ENCODE data around the gene AAGAB. TPM values are rescaled to one million over a fixed set of nuclear protein-coding genes. Genes with fewer than 3 reads are reported as not detected.

AAGAB gene
- total RNA-seq, 2 donors from 2014 or later: 57.6 to 58.3 TPM

GRCh38 chr15:67186226-67186649 is 68.2 kb downstream of the AAGAB start:
- no peaks in the 10 kb centered on the region for H3K27me3 ChIP-seq
- intact Hi-C loops (cut with DNase I): no loop called here
- H3K4me3 ChIP-seq: no peak overlapping the region
- H3K9ac ChIP-seq (ENCODE audit: low read depth in 2 of 2, low read length in 2 of 2): no peak overlapping the region
- H3K36me3 ChIP-seq: peaks cover 8% of the 10 kb centered on the region
- TF ChIP-seq CTCF (IDR thresholded peaks at IDR 0.05): no peak
- peak; percentile 47 for DNase-seq
- H3K4me1 ChIP-seq: no peaks in the 10 kb centered on the region
- no peak overlapping the region for H3K27ac ChIP-seq
- no peaks in the 10 kb centered on the region for H3K9me3 ChIP-seq

DNA sequence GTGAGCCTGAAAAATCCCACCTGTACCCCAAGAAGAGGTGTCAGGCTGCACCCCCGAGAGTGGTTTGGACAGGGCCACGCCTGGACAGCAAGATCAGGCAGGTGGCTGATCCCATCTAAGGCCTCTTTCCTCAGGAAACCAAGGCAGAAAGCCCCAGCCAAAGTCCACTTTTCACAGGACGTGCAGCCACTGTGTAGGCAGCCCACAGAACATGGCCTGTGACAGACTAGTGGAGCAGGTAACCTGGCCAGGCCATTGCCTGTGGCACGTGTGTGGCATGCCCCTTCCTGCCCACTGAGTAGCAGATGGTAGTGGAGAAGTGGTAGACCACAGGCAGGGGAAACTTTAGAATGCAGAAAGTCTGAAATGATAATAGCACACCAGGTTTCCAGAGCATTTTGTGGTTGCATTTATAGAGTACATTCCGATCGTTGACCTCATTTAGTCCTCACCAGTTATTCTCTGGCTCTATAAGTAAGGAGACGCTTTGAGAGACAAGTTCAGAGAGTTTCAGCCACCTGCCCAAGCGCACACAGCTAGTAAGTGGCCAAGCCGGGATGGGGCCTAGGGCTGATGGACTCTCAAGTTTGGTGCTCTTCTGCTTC is 68.7 kb downstream of the AAGAB start:
- Histone ChIP-seq H3K36me3 (peaks cover 8% of the 10 kb centered on the region), H3K4me1 (no peaks in the 10 kb centered on the region), H3K27ac (no peak overlapping the region), H3K4me3 (no peak overlapping the region), H3K9me3 (no peaks in the 10 kb centered on the region), H3K9ac (ENCODE audit: low read depth in 2 of 2, low read length in 2 of 2) (no peak overlapping the region), H3K27me3 (no peaks in the 10 kb centered on the region)
- no peak for TF ChIP-seq CTCF (IDR thresholded peaks at IDR 0.05)
- intact Hi-C loops (cut with DNase I): no loop called here
- no peak for DNase-seq

GRCh38 chr15:67185051-67185450 is 69.4 kb downstream of the AAGAB start:
- H3K27ac ChIP-seq: no peak overlapping the region
- no peak overlapping the region for H3K9ac ChIP-seq (ENCODE audit: low read depth in 2 of 2, low read length in 2 of 2)
- no peaks in the 10 kb centered on the region for H3K27me3 ChIP-seq
- intact Hi-C loops (cut with DNase I): no loop called here
- peaks cover 8% of the 10 kb centered on the region for H3K36me3 ChIP-seq
- H3K4me1 ChIP-seq: no peaks in the 10 kb centered on the region
- no peaks in the 10 kb centered on the region for H3K9me3 ChIP-seq
- no peak for TF ChIP-seq CTCF (IDR thresholded peaks at IDR 0.05)
- H3K4me3 ChIP-seq: no peak overlapping the region
- no peak for DNase-seq

GRCh38 chr15:67184208-67184925 is 70.1 kb downstream of the AAGAB start:
- DNase-seq: no peak
- Histone ChIP-seq H3K27ac (no peak overlapping the region), H3K4me3 (no peak overlapping the region), H3K9ac (ENCODE audit: low read depth in 2 of 2, low read length in 2 of 2) (no peak overlapping the region), H3K36me3 (peaks cover 8% of the 10 kb centered on the region), H3K27me3 (no peaks in the 10 kb centered on the region), H3K4me1 (no peaks in the 10 kb centered on the region), H3K9me3 (no peaks in the 10 kb centered on the region)
- TF ChIP-seq CTCF (IDR thresholded peaks at IDR 0.05): no peak
- intact Hi-C loops (cut with DNase I): no loop called here

DNA sequence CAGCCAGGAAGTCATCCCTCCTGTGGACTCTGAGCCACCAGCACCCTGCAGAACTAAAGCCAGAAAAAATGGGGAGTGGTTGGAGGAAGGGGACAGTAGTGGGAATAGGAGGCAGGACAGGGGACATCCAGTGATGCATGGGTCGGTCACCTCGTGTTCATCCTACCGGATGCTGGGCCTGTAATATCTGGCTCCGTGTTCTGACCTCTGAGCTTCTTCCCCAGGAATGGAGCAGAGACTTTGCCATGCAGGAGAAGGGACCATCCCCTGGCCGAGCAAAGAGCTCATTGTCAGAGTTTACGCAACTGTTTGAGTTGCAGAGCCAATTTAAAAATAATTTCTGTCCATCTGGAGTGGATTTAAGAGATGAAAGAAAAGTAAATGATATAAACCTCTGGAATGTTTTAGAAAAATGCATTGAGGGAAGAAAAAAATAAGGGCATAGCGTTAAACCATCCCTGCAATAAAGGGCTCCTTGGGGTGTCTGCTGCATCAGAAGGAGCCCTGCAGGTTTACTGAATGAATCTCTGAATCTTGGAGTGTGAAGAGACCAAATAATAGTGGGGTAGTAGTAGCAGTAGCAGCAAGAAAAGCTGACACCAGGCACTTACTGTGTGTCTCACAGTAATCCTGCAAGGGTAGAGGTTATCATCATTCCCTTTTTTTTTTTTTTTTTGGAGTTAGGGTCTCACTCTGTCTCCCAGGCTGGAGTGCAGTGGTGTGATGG is 70.9 kb downstream of the AAGAB start:
- H3K27me3 ChIP-seq: no peaks in the 10 kb centered on the region
- no peak overlapping the region for H3K27ac ChIP-seq
- H3K9me3 ChIP-seq: no peaks in the 10 kb centered on the region
- intact Hi-C loops (cut with DNase I): no loop called here
- no peak overlapping the region for H3K9ac ChIP-seq (ENCODE audit: low read depth in 2 of 2, low read length in 2 of 2)
- no peaks in the 10 kb centered on the region for H3K4me1 ChIP-seq
- DNase-seq: peak; percentile 18
- peaks cover 8% of the 10 kb centered on the region for H3K36me3 ChIP-seq
- H3K4me3 ChIP-seq: no peak overlapping the region
- TF ChIP-seq CTCF (IDR thresholded peaks at IDR 0.05): no peak
